GM04504 (cell line): ENCODE measurements around the gene TWIST2.

Experiments used
- DNase-seq: peaks from one replicate; pipeline ENCODE4 v3.0.0-alpha.2; 2012; ENCODE audit warnings: low read depth

TWIST2 gene

GRCh38 chr2:238905224-238905623, 57.3 kb downstream of the TWIST2 start:
- DNase-seq, result no peak

- DNase-seq, result no peak
Measured at GRCh38 chr2:238905644-238906043, 57.8 kb downstream of the TWIST2 start.

GRCh38 chr2:238906254-238906935, 58.5 kb downstream of the TWIST2 start:
- DNase-seq, result no peak

GRCh38 chr2:238906936-238907716, 59.2 kb downstream of the TWIST2 start:
- DNase-seq, result no peak

- no peak for DNase-seq
Measured at GRCh38 chr2:238907717-238908173, 59.9 kb downstream of the TWIST2 start.

GRCh38 chr2:238908960-238909951, 61.4 kb downstream of the TWIST2 start:
- no peak for DNase-seq

GRCh38 chr2:238910751-238911351, 63.0 kb downstream of the TWIST2 start:
- DNase-seq, result no peak

- no peak for DNase-seq
Measured at GRCh38 chr2:238911376-238912227, 63.7 kb downstream of the TWIST2 start.

GRCh38 chr2:238912228-238912915, 64.5 kb downstream of the TWIST2 start:
- DNase-seq, result no peak

GRCh38 chr2:238912916-238913875, 65.3 kb downstream of the TWIST2 start:
- DNase-seq, result no peak

- no peak for DNase-seq
Measured at GRCh38 chr2:238913931-238914647, 66.2 kb downstream of the TWIST2 start.

GRCh38 chr2:238914648-238915015, 66.7 kb downstream of the TWIST2 start:
- no peak for DNase-seq

- no peak for DNase-seq
Measured at GRCh38 chr2:238915196-238915595, 67.3 kb downstream of the TWIST2 start.

- no peak for DNase-seq
Measured at GRCh38 chr2:238915596-238915995, 67.7 kb downstream of the TWIST2 start.

GRCh38 chr2:238916176-238916874, 68.4 kb downstream of the TWIST2 start:
- no peak for DNase-seq

GRCh38 chr2:238916875-238917590, 69.1 kb downstream of the TWIST2 start:
- no peak for DNase-seq

- no peak for DNase-seq
Measured at GRCh38 chr2:238919307-238919706, 71.4 kb downstream of the TWIST2 start.
